IPS DF 19.7 (cell line): ENCODE results near the gene KPNA6.

Source experiments
- DNase-seq: peaks from one replicate; pipeline ENCODE4 v3.0.0-alpha.2; 2013; ENCODE audit warnings: low read depth, low spot score

The KPNA6 gene

GRCh38 chr1:32216566-32216965 is 108.7 kb downstream of the KPNA6 start:
- DNase-seq: no peak

DNA sequence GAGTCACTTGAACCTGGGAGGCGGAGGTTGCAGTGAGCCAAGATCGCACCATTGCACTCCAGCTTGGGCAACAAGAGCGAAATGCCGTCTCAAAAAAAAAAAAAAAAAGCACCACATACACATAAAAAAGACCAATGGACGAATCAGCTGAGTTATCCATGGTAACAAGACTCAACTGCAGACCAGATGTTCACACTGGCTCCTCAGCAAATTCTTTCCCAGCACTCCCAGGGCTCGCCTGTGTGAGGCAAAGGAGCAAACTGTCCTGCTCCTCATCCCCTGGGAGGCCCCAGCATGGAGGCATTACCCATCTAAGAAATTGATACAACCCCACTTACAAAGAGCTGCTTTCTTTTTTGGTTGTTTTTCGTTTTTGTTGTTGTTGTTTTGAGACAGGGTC is 111.2 kb downstream of the KPNA6 start:
- DNase-seq: no peak

DNA sequence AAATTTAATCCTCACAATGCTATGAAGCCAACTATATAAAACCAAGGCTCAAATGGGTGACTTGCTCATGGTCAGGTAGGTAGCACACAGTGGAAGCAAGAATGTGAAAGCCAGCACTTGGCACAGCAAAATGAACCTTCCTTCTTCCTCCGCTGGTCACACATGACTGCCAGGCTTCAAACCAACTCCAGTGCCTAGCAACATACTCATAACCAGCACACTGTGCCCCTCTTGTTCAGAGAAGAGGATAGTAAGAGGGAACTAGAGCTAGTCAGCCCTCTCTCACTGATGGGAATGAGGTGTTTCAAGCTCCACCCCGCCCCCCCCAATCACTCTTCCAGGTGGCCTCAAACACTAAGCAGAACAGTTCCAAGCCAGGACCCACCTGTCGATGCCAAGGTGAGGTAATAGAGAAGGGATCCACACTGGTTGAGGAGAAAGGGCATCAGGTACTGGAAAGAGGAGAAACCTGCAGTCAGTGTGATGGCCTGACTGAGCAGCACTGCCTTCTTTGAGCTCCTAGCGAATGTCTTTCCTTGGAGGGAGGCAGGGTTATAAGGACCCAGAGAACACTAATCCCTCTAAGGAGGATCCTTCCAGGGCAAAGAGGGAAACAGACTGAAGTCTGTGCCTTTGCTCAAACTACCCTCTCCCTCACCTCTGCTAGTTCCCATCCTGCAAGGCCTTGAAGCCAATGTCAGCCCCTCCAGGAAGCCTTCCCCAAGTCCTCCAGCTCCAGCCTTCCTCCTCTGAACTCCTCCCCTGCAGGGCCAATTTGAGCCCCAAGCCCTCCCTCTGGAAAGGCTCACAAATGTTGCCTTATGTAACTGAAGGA is 113.1 kb downstream of the KPNA6 start:
- DNase-seq: no peak

- no peak for DNase-seq
Measured at GRCh38 chr1:32221581-32221979, 113.7 kb downstream of the KPNA6 start.

GRCh38 chr1:32221980-32222755 is 114.3 kb downstream of the KPNA6 start, which contains the start of the genes EIF3I and TMEM234:
Gene EIF3I (plus strand): TSS chr1:32222407. CDS start chr1:32222442, 35 bp downstream.
Gene TMEM234 (minus strand): TSS chr1:32222353. CDS start chr1:32222322, 31 bp downstream.
- peak; percentile 94 for DNase-seq

DNA sequence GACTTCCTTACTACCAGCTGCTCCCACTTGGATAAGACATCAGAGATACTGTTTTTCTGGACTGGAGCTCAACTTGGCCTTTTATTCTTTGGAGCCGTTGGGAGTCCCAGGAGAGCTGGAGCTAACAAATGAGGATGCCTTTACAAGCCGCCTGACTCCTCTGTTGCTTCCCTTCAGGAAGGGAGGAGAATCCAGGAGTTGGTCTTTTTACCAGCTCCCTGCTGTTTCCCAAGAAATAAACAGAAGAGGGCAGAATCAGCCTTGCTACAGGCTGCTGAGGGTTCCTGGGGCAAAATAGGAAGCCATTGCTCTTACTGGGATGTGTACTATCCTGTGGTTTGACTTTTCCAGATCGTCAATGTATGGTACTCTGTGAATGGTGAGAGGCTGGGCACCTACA is 115.8 kb downstream of the KPNA6 start:
- no peak for DNase-seq

- no peak for DNase-seq
Measured at GRCh38 chr1:32224285-32224684, 116.4 kb downstream of the KPNA6 start.
